ENCODE measurements around the gene THRB. TPM values are rescaled to one million over a fixed set of nuclear protein-coding genes. Genes with fewer than 3 reads are reported as not detected.
A peak's percentile ranks its signal among the peaks of the same experiment; 100 is the strongest.

Gene THRB
- total and polyA plus RNA-seq, 9 of the 15 experiments (the other 6 are each of a cell fraction or from before 2014, with no cell fraction given): 1.7 to 14.9 (median 6.9) TPM

GRCh38 chr3:24482096-24482705 lies 12.4 kb downstream of the THRB start:
- ATAC-seq: no peak
- H2AFZ ChIP-seq (ENCODE audit: low read depth, low read length): no peak overlapping the region
- no peaks in the 10 kb centered on the region for H3K36me3 ChIP-seq (ENCODE audit: control insufficient read depth, insufficient read depth, low read length)
- POLR2A ChIA-PET: no interaction called here
- no peak for DNase-seq (ENCODE audit: extremely low read depth in 1 of 4, low spot score in 3 of 4)
- no peak overlapping the region for H3K9ac ChIP-seq (ENCODE audit: insufficient read depth in 1 of 2, low read depth in 2 of 2, low read length in 2 of 2)
- H3K27me3 ChIP-seq (ENCODE audit: control insufficient read depth in 2 of 2, insufficient read depth in 2 of 2, low read length in 2 of 2): no peaks in the 10 kb centered on the region
- WGBS (ENCODE audit: insufficient coverage, low coverage, missing lambda C conversion rate): 48% methylated on average over 3 of the region's 3 CpGs
- H3K9me1 ChIP-seq (ENCODE audit: control insufficient read depth, insufficient read depth, low read length): no peaks in the 10 kb centered on the region
- H3K79me2 ChIP-seq (ENCODE audit: control insufficient read depth, insufficient read depth, low read length): peaks cover 26% of the 10 kb centered on the region
- no peaks in the 10 kb centered on the region for H3K9me3 ChIP-seq (replicated peaks; ENCODE audit: control insufficient read depth, insufficient read depth, low read depth, low read length)
- H3K4me3 ChIP-seq: no peak overlapping the region
- no peak overlapping the region for H3K4me2 ChIP-seq (ENCODE audit: insufficient read depth, low read length)
- intact Hi-C loops (cut with micrococcal nuclease): no loop called here
- TF ChIP-seq ZNF217 (CRISPR knock-in tag; IDR thresholded peaks at IDR 0.05): no peak
- TF ChIP-seq ZNF24 (IDR thresholded peaks at IDR 0.05): peak; percentile 97
- 0 out of 2 replicates have a peak, but pooled peaks have one; percentile 36 for TF ChIP-seq ELF4 (CRISPR knock-in tag; IDR thresholded peaks at IDR 0.05)
- TF ChIP-seq DLX4 (CRISPR knock-in tag; IDR thresholded peaks at IDR 0.05): no peak
- TF ChIP-seq ARHGAP35 (IDR thresholded peaks at IDR 0.05; ENCODE audit: partially characterized antibody): peak; percentile 30
- TF ChIP-seq KLF1 (tag; IDR thresholded peaks at IDR 0.05): no peak
- no peaks in the 10 kb centered on the region for H4K20me1 ChIP-seq (replicated peaks; ENCODE audit: control insufficient read depth, insufficient read depth, low read length)
- no TSS peak for BruUV-seq (replicated peaks)
- in situ Hi-C loops (cut with MboI): no loop called here
- CTCF ChIA-PET (ENCODE audit: low intra/inter-chr PET ratio): no interaction called here
- no peaks in the 10 kb centered on the region; a peak in 1 of 5 replicates for H3K4me1 ChIP-seq (replicated peaks in 1 of 2; ENCODE audit: control insufficient read depth in 2 of 2, insufficient read depth in 2 of 2, low read length in 2 of 2)
- no peak for FAIRE-seq
- no peak overlapping the region for H3K27ac ChIP-seq (ENCODE audit: extremely low read depth, low read depth, low read length)

DNA sequence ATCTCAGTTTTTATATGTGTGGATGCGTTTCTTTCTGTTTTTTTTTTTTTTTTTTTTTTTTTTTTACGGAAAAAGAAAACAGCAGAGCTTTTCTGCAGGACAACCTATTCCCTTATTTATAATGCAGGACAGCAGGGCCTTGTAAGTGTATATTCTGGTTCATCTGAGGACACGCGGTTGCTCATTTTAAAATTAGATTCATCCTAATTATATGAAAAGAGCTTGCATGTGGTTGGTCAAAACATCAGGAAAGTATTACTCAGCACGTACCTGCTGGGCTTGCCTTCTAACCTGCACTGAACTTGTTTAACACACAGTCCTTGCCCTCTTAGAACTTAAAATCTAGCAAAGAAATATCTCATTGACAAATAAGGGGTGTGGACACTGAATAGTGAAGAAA lies 13.5 kb downstream of the THRB start:
- Histone ChIP-seq H3K9me3 (replicated peaks; ENCODE audit: control insufficient read depth, insufficient read depth, low read depth, low read length) (no peaks in the 10 kb centered on the region), H3K36me3 (ENCODE audit: control insufficient read depth, insufficient read depth, low read length) (no peaks in the 10 kb centered on the region), H3K9me1 (ENCODE audit: control insufficient read depth, insufficient read depth, low read length) (no peaks in the 10 kb centered on the region), H2AFZ (ENCODE audit: low read depth, low read length) (no peak overlapping the region), H4K20me1 (replicated peaks; ENCODE audit: control insufficient read depth, insufficient read depth, low read length) (no peaks in the 10 kb centered on the region), H3K4me2 (ENCODE audit: insufficient read depth, low read length) (no peak overlapping the region), H3K79me2 (ENCODE audit: control insufficient read depth, insufficient read depth, low read length) (peaks cover 17% of the 10 kb centered on the region), H3K9ac (ENCODE audit: insufficient read depth in 1 of 2, low read depth in 2 of 2, low read length in 2 of 2) (no peak overlapping the region), H3K4me1 (replicated peaks in 1 of 2; ENCODE audit: control insufficient read depth in 2 of 2, insufficient read depth in 2 of 2, low read length in 2 of 2) (no peaks in the 10 kb centered on the region; a peak in 1 of 5 replicates), H3K27me3 (ENCODE audit: control insufficient read depth in 2 of 2, insufficient read depth in 2 of 2, low read length in 2 of 2) (no peaks in the 10 kb centered on the region), H3K27ac (ENCODE audit: extremely low read depth, low read depth, low read length) (no peak overlapping the region), H3K4me3 (no peak overlapping the region)
- ATAC-seq (no peak), DNase-seq (ENCODE audit: extremely low read depth in 1 of 4, low spot score in 3 of 4) (no peak), FAIRE-seq (no peak)
- TF ChIP-seq MTA3 (IDR thresholded peaks at IDR 0.05; ENCODE audit: borderline replicate concordance) (no peak), TCF7 (IDR thresholded peaks at IDR 0.05; ENCODE audit: borderline replicate concordance) (no peak), ZC3H4 (CRISPR knock-in tag; IDR thresholded peaks at IDR 0.05; ENCODE audit: borderline replicate concordance) (no peak), L3MBTL2 (IDR thresholded peaks at IDR 0.05) (no peak), ZNF830 (CRISPR knock-in tag; IDR thresholded peaks at IDR 0.05) (no peak)
- intact Hi-C loops (cut with micrococcal nuclease): no loop called here
- BruUV-seq (replicated peaks): no TSS peak
- ChIA-PET POLR2A (interaction anchor here (1.0 to 1.4 kb wide), 3 partner anchors 10 to 15 kb away, joined by 4 to 6 read pairs (median 4); no protein-coding TSS in a partner anchor), CTCF (ENCODE audit: low intra/inter-chr PET ratio) (no interaction called here)
- in situ Hi-C loops (cut with MboI): no loop called here
- 64% methylated on average over 4 of the region's 5 CpGs for WGBS (ENCODE audit: insufficient coverage, low coverage, missing lambda C conversion rate)

All from K562 (cell line).